HepG2 (cell line): ENCODE data around the gene VPS11. TPM values are rescaled to one million over a fixed set of nuclear protein-coding genes. Genes with fewer than 3 reads are reported as not detected.

Experiments used
- MAF1 ChIP-seq: sonication (generic); formaldehyde crosslinking; IDR thresholded peaks from 2 replicates; pipeline ENCODE4 v1.5.0; 2020; ENCODE audit warnings: missing genetic modification reagents, borderline replicate concordance
- RERE ChIP-seq: IDR thresholded peaks from 2 replicates; pipeline ENCODE4 v1.6.1; 2016; ENCODE audit warnings: low read depth, missing genetic modification reagents, missing compliant biosample characterization
- SCMH1 ChIP-seq: sonication (generic); formaldehyde crosslinking; IDR thresholded peaks from 2 replicates; pipeline ENCODE4 v1.9.0; 2021; ENCODE audit warnings: missing genetic modification reagents, mild to moderate bottlenecking, borderline replicate concordance
- ZBTB34 ChIP-seq: sonication (generic); formaldehyde crosslinking; IDR thresholded peaks from 2 replicates; pipeline ENCODE4 v1.8.0; 2022; ENCODE audit warnings: mild to moderate bottlenecking, missing genetic modification reagents
- ZNF18 ChIP-seq: sonication (generic); formaldehyde crosslinking; IDR thresholded peaks from 2 replicates; pipeline ENCODE4 v1.8.0; 2022; ENCODE audit warnings: mild to moderate bottlenecking, missing genetic modification reagents; ENCODE audit not compliant: insufficient replicate concordance
- ZNF362 ChIP-seq: sonication (generic); formaldehyde crosslinking; IDR thresholded peaks from 2 replicates; pipeline ENCODE4 v1.4.0; 2020; ENCODE audit warnings: missing genetic modification reagents, mild to moderate bottlenecking, borderline replicate concordance
- ZNF407 ChIP-seq: sonication (generic); formaldehyde crosslinking; IDR thresholded peaks from one replicate; pipeline ENCODE4 v1.5.1; 2020; ENCODE audit warnings: mild to moderate bottlenecking, missing genetic modification reagents; ENCODE audit errors: not compliant biosample characterization
- ZNF562 ChIP-seq: sonication (generic); formaldehyde crosslinking; IDR thresholded peaks from 2 replicates; pipeline ENCODE4 v1.8.0; 2022; ENCODE audit warnings: missing genetic modification reagents, borderline replicate concordance
- polyA plus RNA-seq, 8 experiments: library from polyadenylated mRNA; depleted of rRNA in 3 of 8; stranded (reverse) in 7 of 8; unstranded in 1 of 8; fragments of >200 nt; fragmentation: Illumina TruSeq in 4 of 8; extraction: Trizol in 4 of 8; gene quantifications; 2 replicates each; pipeline versions ENCODE4 v1.2.1 to v1.2.3, GENCODE V29; 2011 to 2016; ENCODE audit warnings: low read depth in 4 of 8, missing spikeins in 1 of 8, mixed read lengths in 1 of 8; ENCODE audit not compliant: insufficient read depth in 1 of 8
- total RNA-seq, 5 experiments: library from RNA; depleted of rRNA; stranded (reverse); fragments of >200 nt; fragmentation: Illumina TruSeq; extraction: Trizol; gene quantifications; 2 replicates each; pipeline ENCODE4 v1.2.3, GENCODE V29; 2016; ENCODE audit warnings: low read depth in 1 of 5

VPS11 gene
- total and polyA plus RNA-seq, 2 of the 13 experiments (the other 11 are each of a cell fraction or from before 2014, with no cell fraction given), result 13.7 to 21.6 TPM

- TF ChIP-seq ZNF407 (CRISPR knock-in tag) (peak; percentile 81), ZNF18 (peak; percentile 71), ZBTB34 (CRISPR knock-in tag) (0 out of 2 replicates have a peak, but pooled peaks have one; percentile 52), MAF1 (0 out of 2 replicates have a peak, but pooled peaks have one; percentile 53), RERE (CRISPR knock-in tag) (0 out of 2 replicates have a peak, but pooled peaks have one; percentile 23), ZNF362 (no peak), SCMH1 (no peak), ZNF562 (peak; percentile 88; the same call in 1 of the 2 replicates)
Observed at GRCh38 chr11:119095066-119095880, 27.7 kb downstream of the VPS11 start (continued).
